C4-2B (cell line): ENCODE results near the gene MCU.

Experiments
- CTCF ChIP-seq: fragments of 450-650 bp; conservative IDR thresholded peaks from 2 replicates; pipeline ENCODE4 v1.5.1; 2017; ENCODE audit warnings: mild to moderate bottlenecking
- ZFX ChIP-seq: fragments of 450-650 bp; IDR thresholded peaks from 2 replicates; pipeline ENCODE4 v1.6.1; 2017

GRCh38 chr10:72832701-72833100, 140.8 kb downstream of the MCU start:
- no peak for TF ChIP-seq CTCF
- TF ChIP-seq ZFX: no peak
